Measurements from ENCODE around the gene GPC1. TPM values are rescaled to one million over a fixed set of nuclear protein-coding genes. Genes with fewer than 3 reads are reported as not detected.

The GPC1 gene
- total and polyA plus RNA-seq, 2 experiments from 2014 or later = 9.0 to 46.2 TPM

- no peaks in the 10 kb centered on the region for H3K79me2 ChIP-seq (replicated peaks; ENCODE audit: insufficient read depth)
Measured at GRCh38 chr2:240388471-240389301, 46.8 kb upstream of the GPC1 start.

More at GRCh38 chr2:240388471-240389301, 46.8 kb upstream of the GPC1 start:
- H4K20me1 ChIP-seq (replicated peaks; ENCODE audit: insufficient read depth) = no peaks in the 10 kb centered on the region
- no peak for TF ChIP-seq EZH2phosphoT487 (IDR thresholded peaks at IDR 0.05; ENCODE audit: unreplicated experiment)
- no peak for TF ChIP-seq JUNB (IDR thresholded peaks at IDR 0.05; ENCODE audit: unreplicated experiment)
- no peak for TF ChIP-seq NANOG (IDR thresholded peaks at IDR 0.05; ENCODE audit: borderline replicate concordance)
- no peak for TF ChIP-seq CTCF (conservative IDR thresholded peaks at IDR 0.05; ENCODE audit: low read depth in 2 of 2)
- TF ChIP-seq ZNF462 (CRISPR knock-in tag; IDR thresholded peaks at IDR 0.05) = no peak
- no peak for TF ChIP-seq STAT1 (IDR thresholded peaks at IDR 0.05; ENCODE audit: unreplicated experiment)
- no peak for TF ChIP-seq REST (IDR thresholded peaks at IDR 0.05; ENCODE audit: unreplicated experiment)
- TF ChIP-seq ETS1 (IDR thresholded peaks at IDR 0.05) = no peak
- no peak for TF ChIP-seq ZNF331 (CRISPR knock-in tag; IDR thresholded peaks at IDR 0.05; ENCODE audit: low read depth)
- TF ChIP-seq EZH2 (IDR thresholded peaks at IDR 0.05; ENCODE audit: low read depth, unreplicated experiment) = no peak
- no peak for TF ChIP-seq ZNF114 (CRISPR knock-in tag; IDR thresholded peaks at IDR 0.05)
- TF ChIP-seq CREB1 (CRISPR knock-in tag; IDR thresholded peaks at IDR 0.05; ENCODE audit: low read depth) = no peak
- TF ChIP-seq POLR2AphosphoS5 (IDR thresholded peaks at IDR 0.05; ENCODE audit: low read depth) = no peak
- no peaks in the 10 kb centered on the region for H3K36me3 ChIP-seq (ENCODE audit: insufficient read depth)
- Mint-ChIP-seq H3K4me3 (no peak overlapping the region), H3K36me3 (ENCODE audit: low read depth) (no peaks in the 10 kb centered on the region), H3K4me1 (no peaks in the 10 kb centered on the region; the same call in 2 of the 3 replicates), H3K9me3 (no peaks in the 10 kb centered on the region), H3K27ac (no peak overlapping the region), H3K27me3 (ENCODE audit: insufficient read depth, low read depth, poor library complexity) (peaks cover 7% of the 10 kb centered on the region)
- no peak for DNase-seq (ENCODE audit: low spot score)
- no peaks in the 10 kb centered on the region for H3K27me3 ChIP-seq (ENCODE audit: insufficient read depth)
- no peak overlapping the region for H3K27ac ChIP-seq (ENCODE audit: low read depth)
- no peak overlapping the region for H3K4me2 ChIP-seq
- H3F3A ChIP-seq (replicated peaks; ENCODE audit: low read depth) = no peaks in the 10 kb centered on the region
- no peak overlapping the region for H3K4me3 ChIP-seq
- H3K4me1 ChIP-seq (ENCODE audit: insufficient read depth) = no peaks in the 10 kb centered on the region
- no peak overlapping the region for H2AFZ ChIP-seq
- no peak for ATAC-seq
- H3K9me2 ChIP-seq (ENCODE audit: insufficient read depth) = no peaks in the 10 kb centered on the region
